ENCODE results near the gene VPS52. TPM values are rescaled to one million over a fixed set of nuclear protein-coding genes. Genes with fewer than 3 reads are reported as not detected.

The VPS52 gene
- total RNA-seq, 1 donor from 2014 or later: 35.1 TPM

GRCh38 chr6:33314943-33315792 lies 43.5 kb upstream of the VPS52 start:
- Histone ChIP-seq H3K27me3 (ENCODE audit: low read depth) (no peaks in the 10 kb centered on the region), H3K9me3 (replicated peaks) (no peaks in the 10 kb centered on the region), H3K36me3 (peaks cover 26% of the 10 kb centered on the region), H3K4me3 (peak overlapping the region; percentile 88), H3K4me1 (peaks cover 95% of the 10 kb centered on the region), H3K27ac (replicated peaks) (peak overlapping the region; percentile 96)
- no peak for TF ChIP-seq CTCF (IDR thresholded peaks at IDR 0.05; ENCODE audit: borderline replicate concordance)
- intact Hi-C loops (cut with micrococcal nuclease): no loop called here
- peak; percentile 54 for DNase-seq

GRCh38 chr6:33314515-33314942 lies 42.9 kb upstream of the VPS52 start:
- no peaks in the 10 kb centered on the region for H3K27me3 ChIP-seq (ENCODE audit: low read depth)
- intact Hi-C loops (cut with micrococcal nuclease): no loop called here
- TF ChIP-seq CTCF (IDR thresholded peaks at IDR 0.05; ENCODE audit: borderline replicate concordance): no peak
- H3K27ac ChIP-seq (replicated peaks): peak overlapping the region; percentile 96
- H3K36me3 ChIP-seq: peaks cover 20% of the 10 kb centered on the region
- H3K4me1 ChIP-seq: peaks cover 88% of the 10 kb centered on the region
- H3K4me3 ChIP-seq: peak overlapping the region; percentile 88
- H3K9me3 ChIP-seq (replicated peaks): no peaks in the 10 kb centered on the region
- DNase-seq: peak; percentile 60

GRCh38 chr6:33313709-33314514 lies 42.2 kb upstream of the VPS52 start, which contains the start of gene TAPBP:
TAPBP (minus strand) TSS chr6:33314078; CDS start chr6:33314041, 37 bp downstream.
- peaks cover 82% of the 10 kb centered on the region for H3K4me1 ChIP-seq
- H3K27me3 ChIP-seq (ENCODE audit: low read depth): no peaks in the 10 kb centered on the region
- no peaks in the 10 kb centered on the region for H3K9me3 ChIP-seq (replicated peaks)
- peak within 1 kb of the TSS; percentile 96 for H3K27ac ChIP-seq (replicated peaks)
- intact Hi-C loops (cut with micrococcal nuclease): no loop called here
- TF ChIP-seq CTCF (IDR thresholded peaks at IDR 0.05; ENCODE audit: borderline replicate concordance): no peak
- H3K36me3 ChIP-seq: peaks cover 14% of the 10 kb centered on the region
- peak; percentile 56 for DNase-seq
- H3K4me3 ChIP-seq: peak within 1 kb of the TSS; percentile 88

- peaks cover 75% of the 10 kb centered on the region for H3K4me1 ChIP-seq
- H3K4me3 ChIP-seq: peak overlapping the region; percentile 88
- intact Hi-C loops (cut with micrococcal nuclease): no loop called here
- peak overlapping the region; percentile 96 for H3K27ac ChIP-seq (replicated peaks)
- TF ChIP-seq CTCF (IDR thresholded peaks at IDR 0.05; ENCODE audit: borderline replicate concordance): no peak
- H3K9me3 ChIP-seq (replicated peaks): no peaks in the 10 kb centered on the region
- H3K36me3 ChIP-seq: peaks cover 10% of the 10 kb centered on the region
- no peaks in the 10 kb centered on the region for H3K27me3 ChIP-seq (ENCODE audit: low read depth)
- DNase-seq: peak; percentile 62
Observed at GRCh38 chr6:33313105-33313708, 41.5 kb upstream of the VPS52 start.
